GM12878 (cell line): ENCODE results near the gene HS6ST1. TPM values are rescaled to one million over a fixed set of nuclear protein-coding genes. Genes with fewer than 3 reads are reported as not detected.

Experiments
- CBFB ChIP-seq: IDR thresholded peaks from 2 replicates; pipeline ENCODE4 v1.6.1; 2016; ENCODE audit warnings: antibody characterized with exemption, low read depth
- SIN3A ChIP-seq: IDR thresholded peaks from 2 replicates; pipeline ENCODE4 v1.6.1; 2012; ENCODE audit warnings: low read depth, low read length, improper control_type of control experiment
- SMAD5 ChIP-seq: IDR thresholded peaks from 2 replicates; pipeline ENCODE4 v1.6.1; 2016; ENCODE audit warnings: antibody characterized with exemption, low read depth
- SREBF1 ChIP-seq: IDR thresholded peaks from 2 replicates; pipeline ENCODE4 v1.6.1; 2012; ENCODE audit warnings: mild to moderate bottlenecking, low read length
- STAT1 ChIP-seq: fragments of 450-650 bp; conservative IDR thresholded peaks from 2 replicates; pipeline ENCODE4 v1.6.1; 2014; ENCODE audit warnings: antibody characterized with exemption, mild to moderate bottlenecking
- polyA plus RNA-seq, 11 experiments: library from polyadenylated mRNA; depleted of rRNA in 4 of 11; unstranded in 6 of 11; stranded (reverse) in 5 of 11; fragments of >200 nt; fragmentation: Nextera tagmentation in 4 of 11; fragmentation: Illumina TruSeq in 1 of 11; extraction: Ambion mirVana in 4 of 11; extraction: Trizol in 1 of 11; gene quantifications; 1 replicate in 1 of 11; 2 replicates in 10 of 11; pipeline versions ENCODE4 v1.2.1 to v1.2.3, GENCODE V29; 2011 to 2016; ENCODE audit warnings: inconsistent platforms in 2 of 11, missing spikeins in 2 of 11, low read depth in 1 of 11
- total RNA-seq, 4 experiments: library from RNA; depleted of rRNA in 3 of 4; stranded (reverse); fragments of >200 nt in 3 of 4; fragmentation: Illumina TruSeq in 1 of 4; extraction: Trizol in 1 of 4; gene quantifications; 2 replicates each; pipeline versions ENCODE4 v1.2.1 to v1.2.3, GENCODE V29; 2013 to 2021
- TF ChIP-seq, protein P1 (sequence below): fragments of 450-650 bp; formaldehyde crosslinking; IDR thresholded peaks from 2 replicates; pipeline ENCODE4 v1.4.0; 2022; ENCODE audit warnings: mild to moderate bottlenecking, moderate library complexity
- TF ChIP-seq, protein P2 (sequence below): fragments of 150-350 bp; IDR thresholded peaks from 2 replicates; pipeline ENCODE4 v1.6.1; 2016; ENCODE audit warnings: low read depth, low read length
- TF ChIP-seq, protein P3 (sequence below): fragments of 450-650 bp; IDR thresholded peaks from 2 replicates; pipeline ENCODE4 v1.6.1; 2017; ENCODE audit warnings: low read depth, mild to moderate bottlenecking, moderate library complexity

Gene HS6ST1
- total and polyA plus RNA-seq, 10 of the 15 experiments (the other 5 are each of a cell fraction or from before 2014, with no cell fraction given), result 0.48 to 17.0 (median 4.7) TPM

DNA sequence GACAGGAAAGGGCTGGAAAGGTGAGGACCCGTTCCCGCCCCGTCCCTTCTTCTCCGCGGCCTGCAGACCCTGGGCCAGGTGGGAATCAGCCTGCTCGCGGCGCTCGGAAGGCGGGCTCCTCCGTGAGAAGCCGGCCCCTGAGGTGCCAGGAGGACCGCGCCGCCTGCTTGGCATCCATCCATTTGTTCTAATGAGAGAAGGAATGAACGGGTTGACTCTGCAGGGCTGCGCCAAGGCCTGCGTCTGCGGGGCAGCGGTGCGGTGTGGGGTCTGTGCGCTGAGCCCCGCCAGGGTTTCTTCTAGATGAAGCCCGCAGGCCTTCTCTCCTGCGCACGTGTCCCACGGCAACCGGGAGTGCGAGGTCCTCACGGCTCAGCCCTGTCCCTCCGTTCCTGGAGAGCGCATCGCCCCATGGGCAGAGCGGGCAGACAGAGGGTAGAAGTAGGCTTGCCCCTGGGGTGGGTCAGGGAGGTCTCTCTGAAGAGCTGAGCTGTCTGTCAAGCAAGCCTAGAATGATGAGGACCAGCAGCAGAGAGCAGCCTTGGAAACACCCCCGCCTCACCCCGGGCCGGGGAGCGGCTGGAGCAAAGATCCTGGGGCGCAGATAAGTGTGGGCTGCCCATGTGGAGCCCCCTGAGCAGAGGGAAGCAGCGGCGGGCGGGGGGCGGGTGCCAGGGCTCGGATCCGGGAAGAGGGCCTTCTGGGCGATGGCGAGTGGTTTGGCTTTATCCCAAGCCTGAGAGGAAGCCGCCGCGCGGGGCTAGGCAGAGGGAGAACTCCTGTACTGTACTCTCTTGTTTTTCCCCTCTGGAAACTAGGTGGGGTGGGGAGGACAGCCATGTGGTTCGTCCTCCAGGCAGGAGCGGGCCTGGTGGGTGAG lies 27.9 kb upstream of the HS6ST1 start (continued):
- TF ChIP-seq, protein P1, sequence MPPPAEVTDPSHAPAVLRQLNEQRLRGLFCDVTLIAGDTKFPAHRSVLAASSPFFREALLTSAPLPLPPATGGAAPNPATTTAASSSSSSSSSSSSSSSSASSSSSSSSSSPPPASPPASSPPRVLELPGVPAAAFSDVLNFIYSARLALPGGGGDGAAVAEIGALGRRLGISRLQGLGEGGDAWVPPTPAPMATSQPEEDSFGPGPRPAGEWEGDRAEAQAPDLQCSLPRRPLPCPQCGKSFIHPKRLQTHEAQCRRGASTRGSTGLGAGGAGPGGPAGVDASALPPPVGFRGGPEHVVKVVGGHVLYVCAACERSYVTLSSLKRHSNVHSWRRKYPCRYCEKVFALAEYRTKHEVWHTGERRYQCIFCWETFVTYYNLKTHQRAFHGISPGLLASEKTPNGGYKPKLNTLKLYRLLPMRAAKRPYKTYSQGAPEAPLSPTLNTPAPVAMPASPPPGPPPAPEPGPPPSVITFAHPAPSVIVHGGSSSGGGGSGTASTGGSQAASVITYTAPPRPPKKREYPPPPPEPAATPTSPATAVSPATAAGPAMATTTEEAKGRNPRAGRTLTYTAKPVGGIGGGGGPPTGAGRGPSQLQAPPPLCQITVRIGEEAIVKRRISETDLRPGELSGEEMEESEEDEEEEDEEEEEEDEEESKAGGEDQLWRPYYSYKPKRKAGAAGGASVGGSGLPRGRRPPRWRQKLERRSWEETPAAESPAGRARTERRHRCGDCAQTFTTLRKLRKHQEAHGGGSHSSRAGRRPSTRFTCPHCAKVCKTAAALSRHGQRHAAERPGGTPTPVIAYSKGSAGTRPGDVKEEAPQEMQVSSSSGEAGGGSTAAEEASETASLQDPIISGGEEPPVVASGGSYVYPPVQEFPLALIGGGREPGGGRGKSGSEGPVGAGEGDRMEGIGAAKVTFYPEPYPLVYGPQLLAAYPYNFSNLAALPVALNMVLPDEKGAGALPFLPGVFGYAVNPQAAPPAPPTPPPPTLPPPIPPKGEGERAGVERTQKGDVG (CRISPR knock-in tag), result no peak
- TF ChIP-seq SREBF1 (no peak), CBFB (no peak), STAT1 (no peak), SMAD5 (no peak), SIN3A (no peak)
- TF ChIP-seq, protein P2, sequence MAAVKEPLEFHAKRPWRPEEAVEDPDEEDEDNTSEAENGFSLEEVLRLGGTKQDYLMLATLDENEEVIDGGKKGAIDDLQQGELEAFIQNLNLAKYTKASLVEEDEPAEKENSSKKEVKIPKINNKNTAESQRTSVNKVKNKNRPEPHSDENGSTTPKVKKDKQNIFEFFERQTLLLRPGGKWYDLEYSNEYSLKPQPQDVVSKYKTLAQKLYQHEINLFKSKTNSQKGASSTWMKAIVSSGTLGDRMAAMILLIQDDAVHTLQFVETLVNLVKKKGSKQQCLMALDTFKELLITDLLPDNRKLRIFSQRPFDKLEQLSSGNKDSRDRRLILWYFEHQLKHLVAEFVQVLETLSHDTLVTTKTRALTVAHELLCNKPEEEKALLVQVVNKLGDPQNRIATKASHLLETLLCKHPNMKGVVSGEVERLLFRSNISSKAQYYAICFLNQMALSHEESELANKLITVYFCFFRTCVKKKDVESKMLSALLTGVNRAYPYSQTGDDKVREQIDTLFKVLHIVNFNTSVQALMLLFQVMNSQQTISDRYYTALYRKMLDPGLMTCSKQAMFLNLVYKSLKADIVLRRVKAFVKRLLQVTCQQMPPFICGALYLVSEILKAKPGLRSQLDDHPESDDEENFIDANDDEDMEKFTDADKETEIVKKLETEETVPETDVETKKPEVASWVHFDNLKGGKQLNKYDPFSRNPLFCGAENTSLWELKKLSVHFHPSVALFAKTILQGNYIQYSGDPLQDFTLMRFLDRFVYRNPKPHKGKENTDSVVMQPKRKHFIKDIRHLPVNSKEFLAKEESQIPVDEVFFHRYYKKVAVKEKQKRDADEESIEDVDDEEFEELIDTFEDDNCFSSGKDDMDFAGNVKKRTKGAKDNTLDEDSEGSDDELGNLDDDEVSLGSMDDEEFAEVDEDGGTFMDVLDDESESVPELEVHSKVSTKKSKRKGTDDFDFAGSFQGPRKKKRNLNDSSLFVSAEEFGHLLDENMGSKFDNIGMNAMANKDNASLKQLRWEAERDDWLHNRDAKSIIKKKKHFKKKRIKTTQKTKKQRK, result no peak
- TF ChIP-seq, protein P3, sequence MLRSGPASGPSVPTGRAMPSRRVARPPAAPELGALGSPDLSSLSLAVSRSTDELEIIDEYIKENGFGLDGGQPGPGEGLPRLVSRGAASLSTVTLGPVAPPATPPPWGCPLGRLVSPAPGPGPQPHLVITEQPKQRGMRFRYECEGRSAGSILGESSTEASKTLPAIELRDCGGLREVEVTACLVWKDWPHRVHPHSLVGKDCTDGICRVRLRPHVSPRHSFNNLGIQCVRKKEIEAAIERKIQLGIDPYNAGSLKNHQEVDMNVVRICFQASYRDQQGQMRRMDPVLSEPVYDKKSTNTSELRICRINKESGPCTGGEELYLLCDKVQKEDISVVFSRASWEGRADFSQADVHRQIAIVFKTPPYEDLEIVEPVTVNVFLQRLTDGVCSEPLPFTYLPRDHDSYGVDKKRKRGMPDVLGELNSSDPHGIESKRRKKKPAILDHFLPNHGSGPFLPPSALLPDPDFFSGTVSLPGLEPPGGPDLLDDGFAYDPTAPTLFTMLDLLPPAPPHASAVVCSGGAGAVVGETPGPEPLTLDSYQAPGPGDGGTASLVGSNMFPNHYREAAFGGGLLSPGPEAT, result no peak
